H1 (cell line): Measurements from ENCODE around the gene GPR68. TPM values are rescaled to one million over a fixed set of nuclear protein-coding genes. Genes with fewer than 3 reads are reported as not detected.

Source experiments
- CTCF ChIA-PET: fragments of 300-600 bp; sonication (Branson Sonifier 250); formaldehyde crosslinking; loops from one replicate; lab custom pipeline; 2021; ENCODE audit not compliant: partially characterized antibody; lab: Charles Lee
- POLR2A ChIA-PET: fragments of 300-600 bp; sonication (Branson Sonifier 250); formaldehyde crosslinking; loops from one replicate; lab custom pipeline; 2021; ENCODE audit warnings: inconsistent platforms; ENCODE audit not compliant: partially characterized antibody; lab: Charles Lee
- DNase-seq, 2 experiments: peaks; one replicate each; pipeline versions ENCODE4 v3.0.0 to v3.0.0-alpha.2; 2010 to 2022; ENCODE audit warnings: low spot score in 2 of 2, low read depth in 1 of 2, mixed read lengths in 1 of 2
- FAIRE-seq: peaks from 2 replicates; lab custom pipeline; 2011; peaks lifted over from hg19 to GRCh38; lab: Jason Lieb, UNC
- H2AFZ ChIP-seq: 2 replicates; pipeline ENCODE4 v1.8.1; 2012; ENCODE audit warnings: low read length, inconsistent platforms
- H2AK5ac ChIP-seq: 2 replicates; pipeline ENCODE4 v1.6.1; 2013; ENCODE audit warnings: low read depth, low read length
- H2BK120ac ChIP-seq: replicated peaks from 2 replicates; pipeline ENCODE3; 2013; ENCODE audit warnings: low read depth, low read length, inconsistent platforms
- H2BK12ac ChIP-seq: 2 replicates; pipeline ENCODE4 v1.6.1; 2013; ENCODE audit warnings: low read depth, low read length
- H2BK15ac ChIP-seq: 2 replicates; pipeline ENCODE4 v1.6.1; 2013; ENCODE audit warnings: low read length
- H2BK20ac ChIP-seq: 2 replicates; pipeline ENCODE4 v1.6.1; 2013; ENCODE audit warnings: low read length
- H2BK5ac ChIP-seq: 2 replicates; pipeline ENCODE4 v1.6.1; 2013; ENCODE audit warnings: low read depth, low read length
- H3K14ac ChIP-seq: 2 replicates; pipeline ENCODE4 v1.6.1; 2013; ENCODE audit warnings: inconsistent platforms; ENCODE audit not compliant: insufficient read length
- H3K18ac ChIP-seq: 2 replicates; pipeline ENCODE4 v1.6.1; 2013; ENCODE audit warnings: low read length; ENCODE audit errors: extremely low read depth
- H3K23ac ChIP-seq: 2 replicates; pipeline ENCODE4 v1.6.1; 2013; ENCODE audit warnings: inconsistent platforms; ENCODE audit not compliant: insufficient read length
- H3K23me2 ChIP-seq: 2 replicates; pipeline ENCODE4 v1.6.1; 2013; ENCODE audit warnings: low read depth, low read length
- H3K27ac ChIP-seq: 2 replicates; pipeline ENCODE4 v1.6.1; 2011; ENCODE audit warnings: low read depth, low read length, inconsistent platforms
- H3K27me3 ChIP-seq, 4 experiments: replicated peaks in 1 of 4; 1 replicate in 1 of 4; 2 replicates in 3 of 4; pipeline versions ENCODE4 v1.6.1 to v1.8.1; 2011 to 2013; ENCODE audit warnings: low read length in 3 of 4, mild to moderate bottlenecking in 3 of 4, inconsistent platforms in 2 of 4, mixed read lengths in 2 of 4, moderate library complexity in 1 of 4; ENCODE audit not compliant: control insufficient read depth in 3 of 4, insufficient read depth in 3 of 4; ENCODE audit errors: extremely low read depth in 1 of 4
- H3K36me3 ChIP-seq, 4 experiments: 2 replicates each; pipeline versions ENCODE4 v1.6.1 to v1.8.1; 2011 to 2013; ENCODE audit warnings: mild to moderate bottlenecking in 4 of 4, low read length in 3 of 4, moderate library complexity in 2 of 4, control low read depth in 1 of 4, inconsistent platforms in 1 of 4; ENCODE audit not compliant: insufficient read depth in 4 of 4, control insufficient read depth in 2 of 4
- H3K4ac ChIP-seq: replicated peaks from 2 replicates; pipeline ENCODE3; 2013; ENCODE audit warnings: low read length, low read depth, mixed read lengths, inconsistent platforms; ENCODE audit not compliant: insufficient read length
- H3K4me1 ChIP-seq, 4 experiments: replicated peaks in 1 of 4; 1 replicate in 1 of 4; 2 replicates in 3 of 4; pipeline versions ENCODE4 v1.6.1 to v1.8.1; 2011 to 2013; ENCODE audit warnings: low read length in 3 of 4, inconsistent platforms in 2 of 4, mixed read lengths in 1 of 4; ENCODE audit not compliant: insufficient read depth in 4 of 4, control insufficient read depth in 3 of 4
- H3K4me2 ChIP-seq, 2 experiments: 2 replicates each; pipeline versions ENCODE4 v1.6.1 to v1.8.1; 2011 to 2013; ENCODE audit warnings: low read depth in 2 of 2, low read length in 2 of 2, control low read depth in 1 of 2, inconsistent platforms in 1 of 2, mild to moderate bottlenecking in 1 of 2; ENCODE audit not compliant: insufficient read depth in 1 of 2
- H3K4me3 ChIP-seq, 4 experiments: fragments of 200-600, 300-600 bp in 1 of 4; sonication (generic), shearing (Covaris generic), sonication (Bioruptor Twin) in 1 of 4; 2 replicates each; pipeline versions ENCODE4 v1.5.1 to v1.8.1; 2011 to 2016; ENCODE audit warnings: low read length in 4 of 4, low read depth in 3 of 4, control low read depth in 2 of 4, inconsistent platforms in 2 of 4, mild to moderate bottlenecking in 2 of 4, mixed read lengths in 1 of 4, moderate library complexity in 1 of 4; ENCODE audit not compliant: insufficient read depth in 2 of 4; ENCODE audit errors: extremely low read depth in 1 of 4
- H3K56ac ChIP-seq: replicated peaks from 2 replicates; pipeline ENCODE3; 2013; ENCODE audit warnings: low read depth, mild to moderate bottlenecking, mixed read lengths, low read length, inconsistent platforms; ENCODE audit not compliant: insufficient read length
- H3K79me1 ChIP-seq: 2 replicates; pipeline ENCODE4 v1.6.1; 2013; ENCODE audit warnings: low read depth, low read length, control low read depth
- H3K79me2 ChIP-seq, 2 experiments: 2 replicates each; pipeline versions ENCODE4 v1.6.1 to v1.8.1; 2012 to 2013; ENCODE audit warnings: low read length in 2 of 2, mild to moderate bottlenecking in 2 of 2, inconsistent platforms in 1 of 2; ENCODE audit not compliant: insufficient read depth in 2 of 2, control insufficient read depth in 1 of 2
- H3K9ac ChIP-seq, 4 experiments: replicated peaks in 1 of 4; 1 replicate in 1 of 4; 2 replicates in 3 of 4; pipeline versions ENCODE4 v1.6.1 to v1.8.1; 2011 to 2013; ENCODE audit warnings: low read depth in 3 of 4, low read length in 3 of 4, control low read depth in 2 of 4, mild to moderate bottlenecking in 2 of 4, moderate library complexity in 2 of 4, inconsistent platforms in 1 of 4; ENCODE audit errors: extremely low read depth in 1 of 4
- H3K9me3 ChIP-seq, 2 experiments: 2 replicates each; pipeline versions ENCODE4 v1.6.1 to v1.8.1; 2012 to 2013; ENCODE audit warnings: mild to moderate bottlenecking in 2 of 2, moderate library complexity in 2 of 2, control low read depth in 1 of 2, inconsistent platforms in 1 of 2, low read depth in 1 of 2, low read length in 1 of 2, mixed read lengths in 1 of 2; ENCODE audit not compliant: insufficient read depth in 2 of 2
- H4K20me1 ChIP-seq, 2 experiments: replicated peaks in 1 of 2; 2 replicates each; pipeline versions ENCODE3 to v1.8.1; 2011 to 2013; ENCODE audit warnings: inconsistent platforms in 2 of 2, low read length in 2 of 2, mild to moderate bottlenecking in 1 of 2; ENCODE audit not compliant: insufficient read depth in 2 of 2, control insufficient read depth in 1 of 2
- H4K5ac ChIP-seq: 2 replicates; pipeline ENCODE4 v1.6.1; 2013; ENCODE audit warnings: low read length, low read depth, mixed read lengths, inconsistent platforms; ENCODE audit not compliant: insufficient read length
- H4K8ac ChIP-seq: 2 replicates; pipeline ENCODE4 v1.8.0; 2013; ENCODE audit warnings: mild to moderate bottlenecking, moderate library complexity, low read length, inconsistent platforms; ENCODE audit not compliant: insufficient read depth; ENCODE audit errors: extremely low read depth
- H4K91ac ChIP-seq: replicated peaks from 2 replicates; pipeline ENCODE3; 2013; ENCODE audit warnings: low read length, mixed read lengths, inconsistent platforms; ENCODE audit not compliant: insufficient read length
- WGBS, 2 experiments: shearing (Covaris generic) in 1 of 2; methylation state at CpG; one replicate each; pipeline versions ENCODE4 v1.1.6 to v1.1.7; 2013 to 2015; ENCODE audit warnings: low lambda C conversion rate in 2 of 2, mixed read lengths in 2 of 2, inconsistent platforms in 1 of 2, low coverage in 1 of 2, missing lambda C conversion rate in 1 of 2; ENCODE audit not compliant: insufficient replicate concordance in 2 of 2, insufficient coverage in 1 of 2, insufficient read length in 1 of 2; ENCODE audit errors: extremely low coverage in 1 of 2, missing lambda C conversion rate in 1 of 2; 5-methylcytosine and 5-hydroxymethylcytosine counted together
- polyA plus RNA-seq, 7 experiments: library from polyadenylated mRNA; depleted of rRNA in 3 of 7; stranded (reverse) in 5 of 7; unstranded in 2 of 7; fragments of >200 nt in 5 of 7; fragments of 200-250 nt in 2 of 7; gene quantifications; 1 replicate in 5 of 7; 2 replicates in 1 of 7; 4 replicates in 1 of 7; pipeline versions ENCODE4 v1.2.1 to v1.2.3, GENCODE V29; 2011 to 2013; ENCODE audit warnings: missing spikeins in 2 of 7, mixed read lengths in 2 of 7
- total RNA-seq: library from RNA; stranded (reverse); fragmentation: NEBNext Ultra II Directional; extraction: Animal tissue kit (Norgen Biotek cat#: 25700); gene quantifications from 2 replicates; pipeline ENCODE4 v1.2.1, GENCODE V29; 2021

Gene GPR68
- total and polyA plus RNA-seq, 2 of the 8 experiments (the other 6 are each of a cell fraction or from before 2014, with no cell fraction given) = 0.22 to 0.76 TPM

DNA sequence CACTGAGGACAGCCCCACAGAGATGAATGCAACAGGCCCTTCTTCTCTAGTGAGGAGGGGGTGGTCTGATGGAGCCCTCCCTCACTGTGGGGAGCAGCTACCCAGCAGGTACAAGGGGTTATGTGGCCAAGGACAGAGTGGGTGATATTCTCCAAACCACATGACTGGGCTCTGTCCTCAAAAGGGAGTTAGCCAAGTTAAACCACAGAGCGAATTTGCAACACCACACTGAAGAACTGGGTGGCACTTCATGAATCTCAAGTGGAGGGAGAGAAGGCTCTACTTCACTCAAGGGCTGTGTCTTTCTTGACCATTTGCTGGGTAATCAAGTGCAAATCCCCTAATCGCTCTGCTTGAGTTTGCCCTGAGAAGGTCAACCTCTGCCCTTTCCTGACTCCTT is 12.5 kb downstream of the GPR68 start:
- Histone ChIP-seq H3K4me3 (no peak overlapping the region), H3K36me3 (no peaks in the 10 kb centered on the region), H3K27ac (no peak overlapping the region), H3K23me2 (no peaks in the 10 kb centered on the region), H2BK15ac (no peak overlapping the region), H3K27me3 (peaks cover 0 to 2% (median 0%) of the 10 kb centered on the region in 4 experiments; a peak in 1 of 7 replicates), H2AK5ac (no peak overlapping the region), H2AFZ (no peak overlapping the region), H4K20me1 (no peaks in the 10 kb centered on the region), H3K4ac (no peak overlapping the region), H4K91ac (no peak overlapping the region), H3K4me1 (peaks cover 0 to 10% (median 6%) of the 10 kb centered on the region in 4 experiments; a peak in 6 of 7 replicates), H4K5ac (no peak overlapping the region), H2BK20ac (no peak overlapping the region), H3K23ac (no peak overlapping the region), H2BK12ac (no peak overlapping the region), H4K8ac (no peak overlapping the region), H3K4me2 (no peak overlapping the region), H3K9me3 (peaks cover 5 to 7% of the 10 kb centered on the region in 2 experiments; a peak in 3 of 4 replicates), H3K14ac (no peak overlapping the region), H3K79me1 (no peaks in the 10 kb centered on the region), H2BK5ac (no peak overlapping the region), H3K79me2 (no peaks in the 10 kb centered on the region), H3K9ac (no peak overlapping the region), H3K56ac (no peak overlapping the region), H2BK120ac (no peak overlapping the region), H3K18ac (no peak overlapping the region)
- DNase-seq (no peak), FAIRE-seq (no peak)
- CTCF ChIA-PET = no interaction called here
- POLR2A ChIA-PET = no interaction called here
- 86% methylated on average over 2 of the region's 2 CpGs; no CpG with 5 or more reads in 1 of the 2 experiments for WGBS, 2 experiments
